ENCODE measurements around the gene LRRN3.
"Not testable (repeated sequence)": the region's sequence is repeated elsewhere in the genome, so short reads cannot be mapped to it uniquely, and the experiment has no call there.

The LRRN3 gene

GRCh38 chr7:111067251-111067650 lies 23.7 kb upstream of the LRRN3 start:
- DNase-seq (ENCODE audit: low read depth in 1 of 2, low spot score in 1 of 2): no peak
- no peak for TF ChIP-seq JUND (IDR thresholded peaks at IDR 0.05; ENCODE audit: low read depth)
- in situ Hi-C loops (cut with HindIII; ENCODE audit: low pct_unique_long_range_greater_than_20kb, low sequenced_read_pairs): no loop called here

GRCh38 chr7:111067682-111068081 lies 23.2 kb upstream of the LRRN3 start:
- no peak for TF ChIP-seq JUND (IDR thresholded peaks at IDR 0.05; ENCODE audit: low read depth)
- DNase-seq (ENCODE audit: low read depth in 1 of 2, low spot score in 1 of 2): no peak
- in situ Hi-C loops (cut with HindIII; ENCODE audit: low pct_unique_long_range_greater_than_20kb, low sequenced_read_pairs): no loop called here

- no peak for TF ChIP-seq JUND (IDR thresholded peaks at IDR 0.05; ENCODE audit: low read depth)
- no peak for DNase-seq (ENCODE audit: low read depth in 1 of 2, low spot score in 1 of 2)
- in situ Hi-C loops (cut with HindIII; ENCODE audit: low pct_unique_long_range_greater_than_20kb, low sequenced_read_pairs): no loop called here
Observed at GRCh38 chr7:111068618-111069017, 22.3 kb upstream of the LRRN3 start.

- no peak for TF ChIP-seq JUND (IDR thresholded peaks at IDR 0.05; ENCODE audit: low read depth)
- DNase-seq (ENCODE audit: low read depth in 1 of 2, low spot score in 1 of 2): no peak
- in situ Hi-C loops (cut with HindIII; ENCODE audit: low pct_unique_long_range_greater_than_20kb, low sequenced_read_pairs): no loop called here
Observed at GRCh38 chr7:111071556-111071955, 19.4 kb upstream of the LRRN3 start.

- DNase-seq (ENCODE audit: low read depth in 1 of 2, low spot score in 1 of 2); in situ Hi-C loops (cut with HindIII; ENCODE audit: low pct_unique_long_range_greater_than_20kb, low sequenced_read_pairs): not testable (repeated sequence)
Observed at GRCh38 chr7:111072658-111073057, 18.3 kb upstream of the LRRN3 start.

GRCh38 chr7:111074071-111074747 lies 16.7 kb upstream of the LRRN3 start:
- no peak for DNase-seq (ENCODE audit: low read depth in 1 of 2, low spot score in 1 of 2)
- no peak for TF ChIP-seq JUND (IDR thresholded peaks at IDR 0.05; ENCODE audit: low read depth)
- in situ Hi-C loops (cut with HindIII; ENCODE audit: low pct_unique_long_range_greater_than_20kb, low sequenced_read_pairs): no loop called here

GRCh38 chr7:111074748-111075146 lies 16.2 kb upstream of the LRRN3 start:
- no peak for DNase-seq (ENCODE audit: low read depth in 1 of 2, low spot score in 1 of 2)
- TF ChIP-seq JUND (IDR thresholded peaks at IDR 0.05; ENCODE audit: low read depth): no peak
- in situ Hi-C loops (cut with HindIII; ENCODE audit: low pct_unique_long_range_greater_than_20kb, low sequenced_read_pairs): no loop called here

- in situ Hi-C loops (cut with HindIII; ENCODE audit: low pct_unique_long_range_greater_than_20kb, low sequenced_read_pairs): no loop called here
- no peak for TF ChIP-seq JUND (IDR thresholded peaks at IDR 0.05; ENCODE audit: low read depth)
- no peak for DNase-seq (ENCODE audit: low read depth in 1 of 2, low spot score in 1 of 2)
Observed at GRCh38 chr7:111075498-111075897, 15.4 kb upstream of the LRRN3 start.

GRCh38 chr7:111076205-111076604 lies 14.7 kb upstream of the LRRN3 start:
- TF ChIP-seq JUND (IDR thresholded peaks at IDR 0.05; ENCODE audit: low read depth): no peak
- in situ Hi-C loops (cut with HindIII; ENCODE audit: low pct_unique_long_range_greater_than_20kb, low sequenced_read_pairs): no loop called here
- no peak for DNase-seq (ENCODE audit: low read depth in 1 of 2, low spot score in 1 of 2)

GRCh38 chr7:111077001-111077400 lies 13.9 kb upstream of the LRRN3 start:
- in situ Hi-C loops (cut with HindIII; ENCODE audit: low pct_unique_long_range_greater_than_20kb, low sequenced_read_pairs): no loop called here
- no peak for TF ChIP-seq JUND (IDR thresholded peaks at IDR 0.05; ENCODE audit: low read depth)
- DNase-seq (ENCODE audit: low read depth in 1 of 2, low spot score in 1 of 2): no peak

- in situ Hi-C loops (cut with HindIII; ENCODE audit: low pct_unique_long_range_greater_than_20kb, low sequenced_read_pairs): no loop called here
- DNase-seq (ENCODE audit: low read depth in 1 of 2, low spot score in 1 of 2): no peak
- TF ChIP-seq JUND (IDR thresholded peaks at IDR 0.05; ENCODE audit: low read depth): no peak
Observed at GRCh38 chr7:111080495-111081105, 10.3 kb upstream of the LRRN3 start.

GRCh38 chr7:111081546-111082267 lies 9.2 kb upstream of the LRRN3 start:
- DNase-seq (ENCODE audit: low read depth in 1 of 2, low spot score in 1 of 2): no peak
- in situ Hi-C loops (cut with HindIII; ENCODE audit: low pct_unique_long_range_greater_than_20kb, low sequenced_read_pairs): no loop called here
- TF ChIP-seq JUND (IDR thresholded peaks at IDR 0.05; ENCODE audit: low read depth): no peak

GRCh38 chr7:111082351-111082750 lies 8.6 kb upstream of the LRRN3 start:
- DNase-seq (ENCODE audit: low read depth in 1 of 2, low spot score in 1 of 2): no peak
- in situ Hi-C loops (cut with HindIII; ENCODE audit: low pct_unique_long_range_greater_than_20kb, low sequenced_read_pairs): no loop called here
- TF ChIP-seq JUND (IDR thresholded peaks at IDR 0.05; ENCODE audit: low read depth): no peak

Measured in T47D (cell line).